ENCODE measurements around the gene VIM.

Gene VIM

GRCh38 chr10:17202999-17203398 lies 25.0 kb upstream of the VIM start:
- no peak overlapping the region for H3K4me3 ChIP-seq (ENCODE audit: low read depth in 1 of 2, low read length in 1 of 2)
- no peak overlapping the region for H3K27ac ChIP-seq
- H3K9me3 ChIP-seq, result no peaks in the 10 kb centered on the region
- H3K36me3 ChIP-seq, result no peaks in the 10 kb centered on the region
- H3K27me3 ChIP-seq, result no peaks in the 10 kb centered on the region
- peaks cover 20% of the 10 kb centered on the region in 2 experiments for H3K4me1 ChIP-seq (ENCODE audit: control insufficient read depth in 1 of 2, insufficient read depth in 1 of 2, low read depth in 1 of 2, low read length in 1 of 2)
- TF ChIP-seq, protein P1, sequence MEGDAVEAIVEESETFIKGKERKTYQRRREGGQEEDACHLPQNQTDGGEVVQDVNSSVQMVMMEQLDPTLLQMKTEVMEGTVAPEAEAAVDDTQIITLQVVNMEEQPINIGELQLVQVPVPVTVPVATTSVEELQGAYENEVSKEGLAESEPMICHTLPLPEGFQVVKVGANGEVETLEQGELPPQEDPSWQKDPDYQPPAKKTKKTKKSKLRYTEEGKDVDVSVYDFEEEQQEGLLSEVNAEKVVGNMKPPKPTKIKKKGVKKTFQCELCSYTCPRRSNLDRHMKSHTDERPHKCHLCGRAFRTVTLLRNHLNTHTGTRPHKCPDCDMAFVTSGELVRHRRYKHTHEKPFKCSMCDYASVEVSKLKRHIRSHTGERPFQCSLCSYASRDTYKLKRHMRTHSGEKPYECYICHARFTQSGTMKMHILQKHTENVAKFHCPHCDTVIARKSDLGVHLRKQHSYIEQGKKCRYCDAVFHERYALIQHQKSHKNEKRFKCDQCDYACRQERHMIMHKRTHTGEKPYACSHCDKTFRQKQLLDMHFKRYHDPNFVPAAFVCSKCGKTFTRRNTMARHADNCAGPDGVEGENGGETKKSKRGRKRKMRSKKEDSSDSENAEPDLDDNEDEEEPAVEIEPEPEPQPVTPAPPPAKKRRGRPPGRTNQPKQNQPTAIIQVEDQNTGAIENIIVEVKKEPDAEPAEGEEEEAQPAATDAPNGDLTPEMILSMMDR (IDR thresholded peaks at IDR 0.05), result no peak

- Histone ChIP-seq H3K9me3 (no peaks in the 10 kb centered on the region), H3K36me3 (no peaks in the 10 kb centered on the region), H3K4me1 (ENCODE audit: control insufficient read depth in 1 of 2, insufficient read depth in 1 of 2, low read depth in 1 of 2, low read length in 1 of 2) (peaks cover 20 to 22% of the 10 kb centered on the region in 2 experiments), H3K27ac (no peak overlapping the region), H3K4me3 (ENCODE audit: low read depth in 1 of 2, low read length in 1 of 2) (no peak overlapping the region), H3K27me3 (no peaks in the 10 kb centered on the region)
- TF ChIP-seq, protein P1 (IDR thresholded peaks at IDR 0.05), result no peak
These were observed 24.6 kb upstream of the VIM start for GRCh38 chr10:17203416-17203815.

GRCh38 chr10:17206210-17206709 lies 21.8 kb upstream of the VIM start:
- Histone ChIP-seq H3K27ac (peak overlapping the region; percentile 11), H3K9me3 (no peaks in the 10 kb centered on the region), H3K36me3 (no peaks in the 10 kb centered on the region), H3K4me3 (ENCODE audit: low read depth in 1 of 2, low read length in 1 of 2) (no peak overlapping the region), H3K4me1 (ENCODE audit: control insufficient read depth in 1 of 2, insufficient read depth in 1 of 2, low read depth in 1 of 2, low read length in 1 of 2) (peaks cover 10 to 16% of the 10 kb centered on the region in 2 experiments), H3K27me3 (no peaks in the 10 kb centered on the region)
- TF ChIP-seq, protein P1 (IDR thresholded peaks at IDR 0.05), result no peak

- Histone ChIP-seq H3K4me1 (ENCODE audit: control insufficient read depth in 1 of 2, insufficient read depth in 1 of 2, low read depth in 1 of 2, low read length in 1 of 2) (peaks cover 28 to 29% of the 10 kb centered on the region in 2 experiments), H3K9me3 (no peaks in the 10 kb centered on the region), H3K4me3 (ENCODE audit: low read depth in 1 of 2, low read length in 1 of 2) (no peak overlapping the region), H3K27ac (peak overlapping the region; percentile 26), H3K27me3 (no peaks in the 10 kb centered on the region), H3K36me3 (no peaks in the 10 kb centered on the region)
- TF ChIP-seq, protein P1 (IDR thresholded peaks at IDR 0.05), result no peak
These were observed 19.6 kb upstream of the VIM start for GRCh38 chr10:17208476-17208875.

DNA sequence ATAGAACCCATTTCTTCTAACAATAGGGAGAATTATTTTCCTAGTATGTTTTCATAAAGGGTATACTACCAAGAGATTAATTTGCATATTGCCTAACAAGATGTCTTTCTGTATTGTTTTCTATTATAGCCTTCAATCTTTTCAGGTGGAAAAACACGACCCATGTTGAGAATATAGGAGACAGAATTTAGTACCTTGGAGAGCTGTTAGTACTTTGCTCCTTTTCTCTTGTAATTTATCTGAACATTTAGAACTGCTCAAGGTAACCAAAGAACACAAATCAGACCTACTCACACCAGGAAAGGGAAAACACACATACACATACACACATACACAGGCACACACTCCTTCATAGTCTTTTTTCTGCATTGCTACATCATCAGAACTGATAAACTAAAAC lies 18.7 kb upstream of the VIM start:
- TF ChIP-seq, protein P1 (IDR thresholded peaks at IDR 0.05), result no peak
- no peaks in the 10 kb centered on the region for H3K27me3 ChIP-seq
- H3K9me3 ChIP-seq, result no peaks in the 10 kb centered on the region
- H3K27ac ChIP-seq, result no peak overlapping the region
- peaks cover 37 to 38% of the 10 kb centered on the region in 2 experiments for H3K4me1 ChIP-seq (ENCODE audit: control insufficient read depth in 1 of 2, insufficient read depth in 1 of 2, low read depth in 1 of 2, low read length in 1 of 2)
- no peak overlapping the region for H3K4me3 ChIP-seq (ENCODE audit: low read depth in 1 of 2, low read length in 1 of 2)
- no peaks in the 10 kb centered on the region for H3K36me3 ChIP-seq

- no peak overlapping the region for H3K4me3 ChIP-seq (ENCODE audit: low read depth in 1 of 2, low read length in 1 of 2)
- TF ChIP-seq, protein P1 (IDR thresholded peaks at IDR 0.05), result no peak
- H3K27me3 ChIP-seq, result no peaks in the 10 kb centered on the region
- H3K9me3 ChIP-seq, result no peaks in the 10 kb centered on the region
- H3K36me3 ChIP-seq, result no peaks in the 10 kb centered on the region
- H3K4me1 ChIP-seq (ENCODE audit: control insufficient read depth in 1 of 2, insufficient read depth in 1 of 2, low read depth in 1 of 2, low read length in 1 of 2), result peaks cover 42 to 43% of the 10 kb centered on the region in 2 experiments
- no peak overlapping the region for H3K27ac ChIP-seq
These were observed 18.2 kb upstream of the VIM start for GRCh38 chr10:17209881-17210280.

Measured in neutrophil (primary cell).